Endothelial cell of umbilical vein (primary cell): ENCODE measurements around the gene DIDO1. TPM values are rescaled to one million over a fixed set of nuclear protein-coding genes. Genes with fewer than 3 reads are reported as not detected.

Experiments used
- BruUV-seq: library from RNA; stranded (reverse); fragments of 400-500 nt; replicated peaks from 2 replicates; lab custom pipeline; 2021; lab: Mats Ljungman, UMichigan
- CTCF ChIA-PET: fragments of 300-600, 350-600 bp; sonication (Branson Sonifier 250); formaldehyde crosslinking; loops from one replicate; lab custom pipeline; 2021; ENCODE audit warnings: antibody characterized with exemption, inconsistent platforms; lab: Charles Lee
- POLR2A ChIA-PET: fragments of 300-600, 350-600 bp; sonication (Branson Sonifier 250); formaldehyde crosslinking; loops from one replicate; lab custom pipeline; 2021; ENCODE audit warnings: antibody characterized with exemption, inconsistent platforms; lab: Charles Lee
- DNase-seq: peaks from one replicate; pipeline ENCODE4 v3.0.0-alpha.2; 2011; ENCODE audit warnings: low read depth, low spot score
- FAIRE-seq: peaks from 2 replicates; lab custom pipeline; 2011; peaks lifted over from hg19 to GRCh38; lab: Jason Lieb, UNC
- H2AFZ ChIP-seq: 2 replicates; pipeline ENCODE4 v1.6.0; 2012; ENCODE audit warnings: low read depth, low read length, control low read depth, inconsistent platforms
- H3K27ac ChIP-seq: 2 replicates; pipeline ENCODE4 v1.5.1; 2011; ENCODE audit warnings: low read depth, mild to moderate bottlenecking, control low read depth, low read length, moderate library complexity; ENCODE audit not compliant: insufficient read depth
- H3K27me3 ChIP-seq, 2 experiments: 2 replicates each; pipeline versions ENCODE4 v1.6.0 to v1.6.1; 2011; ENCODE audit warnings: low read length in 2 of 2, mixed read lengths in 1 of 2; ENCODE audit not compliant: control insufficient read depth in 2 of 2, insufficient read depth in 2 of 2
- H3K36me3 ChIP-seq, 2 experiments: 2 replicates in 1 of 2; 3 replicates in 1 of 2; pipeline ENCODE4 v1.5.1; 2011; ENCODE audit warnings: low read length in 2 of 2, mild to moderate bottlenecking in 1 of 2, moderate library complexity in 1 of 2; ENCODE audit not compliant: control insufficient read depth in 2 of 2, insufficient read depth in 2 of 2; ENCODE audit errors: extremely low read depth in 1 of 2
- H3K4me1 ChIP-seq: 3 replicates; pipeline ENCODE4 v1.5.1; 2011; ENCODE audit warnings: mild to moderate bottlenecking, low read length; ENCODE audit not compliant: control insufficient read depth, insufficient read depth; ENCODE audit errors: extremely low read depth
- H3K4me2 ChIP-seq: 2 replicates; pipeline ENCODE4 v1.6.1; 2011; ENCODE audit warnings: low read length, control low read depth, mixed read lengths; ENCODE audit not compliant: insufficient read depth
- H3K4me3 ChIP-seq, 3 experiments: fragments of 200-600 bp in 1 of 3; sonication (generic), shearing (Covaris generic) in 1 of 3; replicated peaks in 1 of 3; 2 replicates each; pipeline ENCODE4 v1.5.1; 2011 to 2016; ENCODE audit warnings: control low read depth in 3 of 3, low read length in 3 of 3, mild to moderate bottlenecking in 2 of 3, inconsistent platforms in 1 of 3, low read depth in 1 of 3, moderate library complexity in 1 of 3; ENCODE audit not compliant: insufficient read depth in 1 of 3
- H3K79me2 ChIP-seq: 2 replicates; pipeline ENCODE4 v1.6.0; 2012; ENCODE audit warnings: low read length, inconsistent platforms; ENCODE audit not compliant: control insufficient read depth, insufficient read depth
- H3K9ac ChIP-seq: replicated peaks from 2 replicates; pipeline ENCODE3; 2011; ENCODE audit warnings: low read length, control low read depth; ENCODE audit not compliant: insufficient read depth; ENCODE audit errors: extremely low read depth
- H3K9me1 ChIP-seq: replicated peaks from 3 replicates; pipeline ENCODE4 v1.6.0; 2011; ENCODE audit warnings: mild to moderate bottlenecking, low read length; ENCODE audit not compliant: control insufficient read depth, insufficient read depth; ENCODE audit errors: extremely low read depth
- H3K9me3 ChIP-seq: replicated peaks from 2 replicates; pipeline ENCODE4 v1.5.1; 2012; ENCODE audit warnings: low read length, inconsistent platforms; ENCODE audit not compliant: control insufficient read depth, insufficient read depth
- H4K20me1 ChIP-seq: replicated peaks from 2 replicates; pipeline ENCODE3; 2011; ENCODE audit warnings: mild to moderate bottlenecking, low read length; ENCODE audit not compliant: control insufficient read depth, insufficient read depth; ENCODE audit errors: extremely low read depth
- EZH2 ChIP-seq: IDR thresholded peaks from 2 replicates; pipeline ENCODE4 v1.6.1; 2012; ENCODE audit warnings: borderline replicate concordance, low read depth, mild to moderate bottlenecking, moderate library complexity, low read length, inconsistent platforms; ENCODE audit not compliant: severe bottlenecking
- FOS ChIP-seq: IDR thresholded peaks from 2 replicates; pipeline ENCODE4 v1.6.1; 2011; ENCODE audit warnings: mild to moderate bottlenecking, low read length, moderate library complexity, borderline replicate concordance; ENCODE audit not compliant: insufficient read depth
- MYC ChIP-seq: IDR thresholded peaks from one replicate; pipeline ENCODE4 v1.6.1; 2011; ENCODE audit warnings: mild to moderate bottlenecking, low read depth, low read length
- POLR2A ChIP-seq: IDR thresholded peaks from 2 replicates; pipeline ENCODE4 v1.6.1; 2012; ENCODE audit warnings: low read depth, mild to moderate bottlenecking, control low read depth, low read length
- dilution Hi-C: fragments of 300-500 bp; cut with MboI; formaldehyde crosslinking; loops from one replicate; pipeline ENCODE4 v1.15.0; 2019; ENCODE audit warnings: low sequenced_read_pairs; ENCODE audit not compliant: extremely low pct_ligation_motif_present
- intact Hi-C: fragments of 100-400 bp; cut with micrococcal nuclease; formaldehyde crosslinking; loops from one replicate; pipeline ENCODE4 v1.10.0; 2022
- polyA plus RNA-seq, 4 experiments: library from polyadenylated mRNA; depleted of rRNA in 3 of 4; stranded (reverse) in 3 of 4; unstranded in 1 of 4; fragments of >200 nt; gene quantifications; 2 replicates each; pipeline versions ENCODE4 v1.2.1 to v1.2.3, GENCODE V29; 2011 to 2012; ENCODE audit warnings: missing spikeins in 1 of 4
- total RNA-seq: library from RNA; stranded (reverse); gene quantifications from 2 replicates; pipeline ENCODE4 v1.2.3, GENCODE V29; 2021
- TF ChIP-seq, protein P1 (sequence below), 2 donors: IDR thresholded peaks; 1 replicate in 1 of 2; 2 replicates in 1 of 2; pipeline ENCODE4 v1.5.1; 2011; ENCODE audit warnings: low read length in 2 of 2, mild to moderate bottlenecking in 2 of 2, moderate library complexity in 2 of 2, control low read depth in 1 of 2, inconsistent platforms in 1 of 2, low read depth in 1 of 2; ENCODE audit not compliant: insufficient read depth in 1 of 2; ENCODE audit errors: extremely low read depth in 1 of 2

DIDO1 gene
- total and polyA plus RNA-seq, 2 donors (not counting 3 experiments of a cell fraction or from before 2014, with no cell fraction given), result 22.1 to 51.2 TPM

DNA sequence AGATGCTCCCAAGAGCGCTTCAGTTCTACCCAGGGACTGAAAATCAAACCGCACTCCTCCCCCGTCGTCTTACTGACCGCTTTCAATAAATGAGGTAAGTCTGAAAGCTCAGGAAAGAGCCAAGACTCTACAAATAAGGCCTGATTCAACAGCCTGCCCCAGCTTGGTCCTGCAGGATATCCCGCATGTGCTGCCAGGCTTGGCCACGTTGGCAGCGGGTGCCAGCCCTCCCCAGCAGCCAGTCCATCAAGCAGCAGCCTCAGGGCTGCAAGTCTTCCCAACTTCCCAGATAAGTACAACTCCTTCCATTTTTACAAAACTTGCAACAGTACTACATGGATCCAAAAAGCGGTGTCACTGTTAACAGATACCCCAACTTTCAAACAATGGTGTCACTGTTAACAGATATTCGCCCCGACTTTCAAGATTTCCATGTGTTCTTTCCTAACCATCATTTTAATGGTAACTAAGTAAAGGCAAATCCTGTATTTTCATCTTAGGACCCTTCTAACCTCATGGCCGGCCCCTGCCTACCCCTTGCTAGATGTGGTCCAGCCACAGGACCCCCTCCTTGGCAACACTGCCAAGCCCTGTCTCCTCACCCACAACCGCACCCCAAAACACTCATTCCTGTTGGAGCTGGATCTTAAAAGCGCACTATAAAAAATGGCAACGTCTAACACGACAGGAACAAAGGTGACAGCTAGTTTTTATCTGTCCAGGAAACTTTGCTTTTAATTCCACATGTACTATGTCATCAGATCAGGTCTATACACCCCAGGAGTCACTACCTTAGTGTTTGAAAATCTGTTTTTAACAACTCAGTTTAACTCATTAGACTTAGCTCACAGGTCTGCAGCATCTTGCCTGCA lies 28.0 kb downstream of the DIDO1 start:
- H3K36me3 ChIP-seq, result peaks cover 18 to 22% of the 10 kb centered on the region in 2 experiments
- no TSS peak for BruUV-seq
- no peak overlapping the region for H3K4me2 ChIP-seq
- H3K4me3 ChIP-seq, result no peak overlapping the region
- no peaks in the 10 kb centered on the region for H3K9me3 ChIP-seq
- no peak for DNase-seq
- no peak overlapping the region for H3K9ac ChIP-seq
- dilution Hi-C loops, result no loop called here
- no peaks in the 10 kb centered on the region for H3K4me1 ChIP-seq
- TF ChIP-seq, protein P1, sequence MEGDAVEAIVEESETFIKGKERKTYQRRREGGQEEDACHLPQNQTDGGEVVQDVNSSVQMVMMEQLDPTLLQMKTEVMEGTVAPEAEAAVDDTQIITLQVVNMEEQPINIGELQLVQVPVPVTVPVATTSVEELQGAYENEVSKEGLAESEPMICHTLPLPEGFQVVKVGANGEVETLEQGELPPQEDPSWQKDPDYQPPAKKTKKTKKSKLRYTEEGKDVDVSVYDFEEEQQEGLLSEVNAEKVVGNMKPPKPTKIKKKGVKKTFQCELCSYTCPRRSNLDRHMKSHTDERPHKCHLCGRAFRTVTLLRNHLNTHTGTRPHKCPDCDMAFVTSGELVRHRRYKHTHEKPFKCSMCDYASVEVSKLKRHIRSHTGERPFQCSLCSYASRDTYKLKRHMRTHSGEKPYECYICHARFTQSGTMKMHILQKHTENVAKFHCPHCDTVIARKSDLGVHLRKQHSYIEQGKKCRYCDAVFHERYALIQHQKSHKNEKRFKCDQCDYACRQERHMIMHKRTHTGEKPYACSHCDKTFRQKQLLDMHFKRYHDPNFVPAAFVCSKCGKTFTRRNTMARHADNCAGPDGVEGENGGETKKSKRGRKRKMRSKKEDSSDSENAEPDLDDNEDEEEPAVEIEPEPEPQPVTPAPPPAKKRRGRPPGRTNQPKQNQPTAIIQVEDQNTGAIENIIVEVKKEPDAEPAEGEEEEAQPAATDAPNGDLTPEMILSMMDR (IDR thresholded peaks at IDR 0.05; ENCODE audit: extremely low read depth in 1 of 2, insufficient read depth in 1 of 2, low read depth in 1 of 2, low read length in 2 of 2), result no peak
- no peak for TF ChIP-seq MYC
- TF ChIP-seq EZH2, result no peak
- no peak for TF ChIP-seq POLR2A
- no peak for TF ChIP-seq FOS
- H3K27ac ChIP-seq, result no peak overlapping the region
- no peaks in the 10 kb centered on the region for H4K20me1 ChIP-seq
- no peaks in the 10 kb centered on the region for H3K79me2 ChIP-seq
- H3K27me3 ChIP-seq, result no peaks in the 10 kb centered on the region
- intact Hi-C loops, result no loop called here
- FAIRE-seq, result no peak
- ChIA-PET POLR2A (no interaction called here), CTCF (interaction anchor here (0.9 to 1.7 kb wide), 5 partner anchors 9 to 111 kb away, joined by 3 to 7 read pairs (median 4); no protein-coding TSS in a partner anchor)
- H3K9me1 ChIP-seq, result no peaks in the 10 kb centered on the region
- H2AFZ ChIP-seq, result no peak overlapping the region
